CD4-positive, alpha-beta T cell (primary cell): ENCODE data around the gene PSMC4. TPM values are rescaled to one million over a fixed set of nuclear protein-coding genes. Genes with fewer than 3 reads are reported as not detected.

ENCODE experiments used
- ATAC-seq: fragments of 200-7000 bp; cut with Tn5 transposase; one replicate; pipeline ENCODE4 v1.10.0; 2022; ENCODE audit warnings: mild to moderate bottlenecking; ENCODE audit not compliant: poor library complexity
- CTCF ChIA-PET: fragments of 350-600 bp; sonication (Branson Sonifier 250); formaldehyde crosslinking; loops from one replicate; lab custom pipeline; 2021; ENCODE audit warnings: antibody characterized with exemption, inconsistent platforms; lab: Charles Lee
- POLR2A ChIA-PET: fragments of 350-600 bp; sonication (Branson Sonifier 250); formaldehyde crosslinking; loops from one replicate; lab custom pipeline; 2021; ENCODE audit warnings: antibody characterized with exemption, inconsistent platforms; lab: Charles Lee
- DNase-seq, 14 experiments: peaks; one replicate each; pipeline ENCODE4 v3.0.0-alpha.2; 2013 to 2020; ENCODE audit warnings: mixed read lengths in 2 of 14
- H3K27ac ChIP-seq, 2 donors: one replicate each; pipeline versions ENCODE4 v1.5.1 to v1.7.0; 2013; ENCODE audit warnings: low read length in 2 of 2, low read depth in 1 of 2, mild to moderate bottlenecking in 1 of 2
- H3K27me3 ChIP-seq, 2 experiments: 1 replicate in 1 of 2; 2 replicates in 1 of 2; pipeline versions ENCODE4 v1.6.1 to v1.7.0; 2013; ENCODE audit warnings: low read length in 2 of 2, control low read depth in 1 of 2, mild to moderate bottlenecking in 1 of 2, moderate library complexity in 1 of 2; ENCODE audit not compliant: insufficient read depth in 2 of 2, control insufficient read depth in 1 of 2
- H3K36me3 ChIP-seq: one replicate; pipeline ENCODE4 v1.6.1; 2013; ENCODE audit warnings: low read length, control low read depth; ENCODE audit not compliant: insufficient read depth
- H3K4me1 ChIP-seq: one replicate; pipeline ENCODE4 v1.6.1; 2013; ENCODE audit warnings: low read length, control low read depth; ENCODE audit not compliant: insufficient read depth
- H3K4me3 ChIP-seq: one replicate; pipeline ENCODE4 v1.5.1; 2013; ENCODE audit warnings: mild to moderate bottlenecking, low read length, moderate library complexity
- H3K9me3 ChIP-seq, 2 experiments: 1 replicate in 1 of 2; 2 replicates in 1 of 2; pipeline versions ENCODE4 v1.6.1 to v1.7.0; 2013; ENCODE audit warnings: low read length in 2 of 2, mild to moderate bottlenecking in 2 of 2, control low read depth in 1 of 2, moderate library complexity in 1 of 2; ENCODE audit not compliant: control insufficient read depth in 1 of 2, insufficient read depth in 1 of 2
- H3K27ac Mint-ChIP-seq: one replicate; pipeline ENCODE4 v1.8.0; 2020; ENCODE audit warnings: mixed read lengths
- H3K27me3 Mint-ChIP-seq: one replicate; pipeline ENCODE4 v1.8.0; 2021; ENCODE audit warnings: mixed read lengths
- H3K36me3 Mint-ChIP-seq: one replicate; pipeline ENCODE4 v1.8.0; 2021; ENCODE audit warnings: low read depth, mixed read lengths
- H3K4me1 Mint-ChIP-seq: one replicate; pipeline ENCODE4 v1.8.0; 2021; ENCODE audit warnings: low read depth, mixed read lengths
- H3K4me3 Mint-ChIP-seq: one replicate; pipeline ENCODE4 v1.8.0; 2020; ENCODE audit warnings: mild to moderate bottlenecking, mixed read lengths
- H3K9me3 Mint-ChIP-seq: one replicate; pipeline ENCODE4 v1.8.0; 2020; ENCODE audit warnings: mixed read lengths
- CTCF ChIP-seq: fragments of 200-600 bp; IDR thresholded peaks from one replicate; pipeline ENCODE4 v1.8.0; 2022; ENCODE audit warnings: antibody characterized with exemption, mild to moderate bottlenecking
- intact Hi-C, 2 experiments: fragments of 100-400 bp; cut with DNase I in 1 of 2; cut with micrococcal nuclease in 1 of 2; formaldehyde crosslinking; loops; one replicate each; pipeline versions ENCODE4 v1.15.1 to v1.9.0; 2023 to 2025; cut with DNase I, micrococcal nuclease
- total RNA-seq, 174 experiments: library from RNA in 2 of 174; stranded (reverse) in 2 of 174; gene quantifications; one replicate each; pipeline ENCODE4 v1.2.3 and lab custom pipeline; 2021 to 2026

PSMC4 gene
- total RNA-seq, 2 experiments from 2014 or later: 61.3 to 67.4 TPM

GRCh38 chr19:39946532-39946931, 24.4 kb upstream of the PSMC4 start:
- no peaks in the 10 kb centered on the region for H3K27me3 ChIP-seq
- H3K27ac ChIP-seq: no peak overlapping the region
- no peak overlapping the region for H3K4me3 ChIP-seq
- intact Hi-C loops: no loop called here
- CTCF ChIA-PET: interaction anchor here (3.0 kb wide), 1 partner anchor 24 kb away, joined by 9 read pairs; the partner anchor contains the start of gene PSMC4
- no peak for ATAC-seq
- peaks cover 93% of the 10 kb centered on the region for H3K4me1 ChIP-seq
- H3K27ac Mint-ChIP-seq: peak overlapping the region; percentile 91
- POLR2A ChIA-PET: interaction anchor here (0.8 to 10.4 kb wide), 2 partner anchors 12 to 23 kb away, joined by 4 to 172 read pairs; partner anchors contain the start of gene PSMC4
- H3K36me3 ChIP-seq: no peaks in the 10 kb centered on the region
- no peak for TF ChIP-seq CTCF
- no peaks in the 10 kb centered on the region for H3K9me3 Mint-ChIP-seq
- DNase-seq: no peak
- no peaks in the 10 kb centered on the region for H3K9me3 ChIP-seq
- peak overlapping the region; percentile 7 for H3K4me3 Mint-ChIP-seq
- peaks cover 78% of the 10 kb centered on the region for H3K4me1 Mint-ChIP-seq
- no peaks in the 10 kb centered on the region for H3K27me3 Mint-ChIP-seq
- H3K36me3 Mint-ChIP-seq: peaks cover 39% of the 10 kb centered on the region

DNA sequence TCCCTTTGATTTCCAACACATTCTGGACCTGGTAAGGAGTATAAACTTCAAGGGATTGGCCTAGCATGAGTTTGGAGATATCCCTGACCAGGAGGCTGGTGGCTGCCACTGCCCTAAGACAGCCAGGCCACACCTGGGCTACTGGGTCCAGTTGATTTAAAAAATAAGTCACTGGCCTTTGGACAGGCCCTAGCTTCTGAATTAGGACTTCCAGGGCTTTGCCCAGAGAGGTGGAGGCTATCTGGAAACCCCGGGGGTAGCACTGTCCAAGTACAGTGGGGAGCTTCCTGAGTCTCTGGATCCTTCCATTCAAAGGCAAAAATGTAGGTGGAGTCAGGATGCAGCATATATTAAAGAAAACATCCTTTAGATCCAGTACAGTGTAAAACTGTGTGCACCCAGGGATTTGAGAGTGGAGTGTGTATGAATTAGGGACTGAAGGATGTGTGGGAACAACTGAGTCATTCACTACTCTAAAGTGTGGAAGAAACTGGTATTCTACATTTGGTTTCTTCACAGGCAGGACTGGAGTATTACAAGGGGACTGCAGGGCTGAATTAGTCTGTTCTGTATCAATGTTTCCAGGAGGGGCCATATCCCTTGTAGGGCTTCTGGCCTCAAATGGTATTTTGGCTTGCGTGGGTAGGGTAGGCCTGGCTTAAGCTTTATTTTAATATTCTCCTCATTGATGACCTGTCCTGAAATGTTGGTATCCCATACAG, 21.8 kb upstream of the PSMC4 start:
- H3K9me3 ChIP-seq: no peaks in the 10 kb centered on the region
- POLR2A ChIA-PET: interaction anchor here (0.7 to 10.4 kb wide), 5 partner anchors 10 to 21 kb away, joined by 3 to 172 read pairs (median 4); partner anchors contain the start of gene PSMC4
- DNase-seq (no peak), ATAC-seq (no peak)
- no peaks in the 10 kb centered on the region for H3K27me3 ChIP-seq
- no peak overlapping the region for H3K4me3 ChIP-seq
- CTCF ChIA-PET: interaction anchor here (3.0 kb wide), 1 partner anchor 21 kb away, joined by 9 read pairs; the partner anchor contains the start of gene PSMC4
- Mint-ChIP-seq H3K4me1 (peaks cover 82% of the 10 kb centered on the region), H3K27me3 (no peaks in the 10 kb centered on the region), H3K36me3 (peaks cover 38% of the 10 kb centered on the region), H3K4me3 (peak overlapping the region; percentile 44), H3K27ac (peak overlapping the region; percentile 91), H3K9me3 (peaks cover 3% of the 10 kb centered on the region)
- intact Hi-C loops: no loop called here
- H3K27ac ChIP-seq: peak overlapping the region in 1 of 2 donors; percentile 23
- H3K36me3 ChIP-seq: no peaks in the 10 kb centered on the region
- TF ChIP-seq CTCF: no peak
- H3K4me1 ChIP-seq: peaks cover 92% of the 10 kb centered on the region

- ChIA-PET CTCF (interaction anchor here (0.7 kb wide), 1 partner anchor 19 kb away, joined by 3 read pairs; no protein-coding TSS in a partner anchor), POLR2A (interaction anchor here (1.4 to 2.8 kb wide), 3 partner anchors 9 to 19 kb away, joined by 4 to 33 read pairs (median 14); partner anchors contain the start of gene PSMC4)
- H3K36me3 Mint-ChIP-seq: peaks cover 35% of the 10 kb centered on the region
- H3K27me3 ChIP-seq: no peaks in the 10 kb centered on the region
- peak overlapping the region; percentile 91 for H3K27ac Mint-ChIP-seq
- no peaks in the 10 kb centered on the region for H3K27me3 Mint-ChIP-seq
- peaks cover 3% of the 10 kb centered on the region for H3K9me3 Mint-ChIP-seq
- TF ChIP-seq CTCF: no peak
- peak overlapping the region; percentile 77 to 84 for H3K27ac ChIP-seq
- DNase-seq (no peak), ATAC-seq (no peak)
- intact Hi-C loops: no loop called here
- H3K9me3 ChIP-seq: no peaks in the 10 kb centered on the region
- H3K4me1 Mint-ChIP-seq: peaks cover 91% of the 10 kb centered on the region
- no peak overlapping the region for H3K4me3 ChIP-seq
- H3K4me1 ChIP-seq: peaks cover 86% of the 10 kb centered on the region
- peak overlapping the region; percentile 86 for H3K4me3 Mint-ChIP-seq
- H3K36me3 ChIP-seq: no peaks in the 10 kb centered on the region
Observed at GRCh38 chr19:39951065-39951650, 19.8 kb upstream of the PSMC4 start.
